ENCODE data around the gene SLC38A8.
A peak's percentile ranks its signal among the peaks of the same experiment; 100 is the strongest.

The SLC38A8 gene

GRCh38 chr16:84062734-84063640 is 20.4 kb upstream of the SLC38A8 start:
- TF ChIP-seq, protein P1, sequence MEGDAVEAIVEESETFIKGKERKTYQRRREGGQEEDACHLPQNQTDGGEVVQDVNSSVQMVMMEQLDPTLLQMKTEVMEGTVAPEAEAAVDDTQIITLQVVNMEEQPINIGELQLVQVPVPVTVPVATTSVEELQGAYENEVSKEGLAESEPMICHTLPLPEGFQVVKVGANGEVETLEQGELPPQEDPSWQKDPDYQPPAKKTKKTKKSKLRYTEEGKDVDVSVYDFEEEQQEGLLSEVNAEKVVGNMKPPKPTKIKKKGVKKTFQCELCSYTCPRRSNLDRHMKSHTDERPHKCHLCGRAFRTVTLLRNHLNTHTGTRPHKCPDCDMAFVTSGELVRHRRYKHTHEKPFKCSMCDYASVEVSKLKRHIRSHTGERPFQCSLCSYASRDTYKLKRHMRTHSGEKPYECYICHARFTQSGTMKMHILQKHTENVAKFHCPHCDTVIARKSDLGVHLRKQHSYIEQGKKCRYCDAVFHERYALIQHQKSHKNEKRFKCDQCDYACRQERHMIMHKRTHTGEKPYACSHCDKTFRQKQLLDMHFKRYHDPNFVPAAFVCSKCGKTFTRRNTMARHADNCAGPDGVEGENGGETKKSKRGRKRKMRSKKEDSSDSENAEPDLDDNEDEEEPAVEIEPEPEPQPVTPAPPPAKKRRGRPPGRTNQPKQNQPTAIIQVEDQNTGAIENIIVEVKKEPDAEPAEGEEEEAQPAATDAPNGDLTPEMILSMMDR (IDR thresholded peaks at IDR 0.05; ENCODE audit: insufficient read depth, low read depth, low read length, missing control alignments) = peak; percentile 84
- no peak overlapping the region for H3K4me3 ChIP-seq (ENCODE audit: low read length)
- peak; percentile 78 for DNase-seq (ENCODE audit: low read depth)

DNA sequence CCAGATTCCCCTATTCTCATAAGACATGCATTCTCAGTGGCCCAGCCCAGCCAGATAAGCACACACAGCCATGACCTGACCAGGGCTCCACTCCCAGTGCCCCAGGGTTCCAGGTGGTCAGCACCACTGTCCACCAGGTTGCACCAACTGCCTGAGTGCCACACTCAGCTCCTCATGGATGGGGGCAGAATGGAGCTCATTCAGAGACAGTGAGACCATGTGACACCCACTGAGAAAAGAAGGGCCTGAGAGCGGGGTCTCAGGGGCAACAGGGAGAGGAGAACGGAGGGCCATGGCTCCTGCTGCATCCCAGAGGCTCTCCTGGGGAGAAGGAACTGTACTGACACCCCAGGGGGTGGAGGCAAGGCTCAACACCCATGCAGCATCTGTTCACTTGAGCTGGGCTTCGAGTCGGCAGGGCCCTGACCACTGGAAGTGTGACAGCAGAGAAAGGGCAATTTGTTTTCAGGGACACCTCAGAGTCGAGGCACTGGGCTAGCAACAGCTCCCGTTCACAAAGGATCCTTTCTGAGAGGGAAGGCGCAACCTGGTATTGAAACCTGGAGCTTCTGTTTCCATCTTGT is 18.7 kb upstream of the SLC38A8 start:
- no peak for DNase-seq (ENCODE audit: low read depth)
- TF ChIP-seq, protein P1 (IDR thresholded peaks at IDR 0.05; ENCODE audit: insufficient read depth, low read depth, low read length, missing control alignments) = no peak
- H3K4me3 ChIP-seq (ENCODE audit: low read length) = no peak overlapping the region

DNA sequence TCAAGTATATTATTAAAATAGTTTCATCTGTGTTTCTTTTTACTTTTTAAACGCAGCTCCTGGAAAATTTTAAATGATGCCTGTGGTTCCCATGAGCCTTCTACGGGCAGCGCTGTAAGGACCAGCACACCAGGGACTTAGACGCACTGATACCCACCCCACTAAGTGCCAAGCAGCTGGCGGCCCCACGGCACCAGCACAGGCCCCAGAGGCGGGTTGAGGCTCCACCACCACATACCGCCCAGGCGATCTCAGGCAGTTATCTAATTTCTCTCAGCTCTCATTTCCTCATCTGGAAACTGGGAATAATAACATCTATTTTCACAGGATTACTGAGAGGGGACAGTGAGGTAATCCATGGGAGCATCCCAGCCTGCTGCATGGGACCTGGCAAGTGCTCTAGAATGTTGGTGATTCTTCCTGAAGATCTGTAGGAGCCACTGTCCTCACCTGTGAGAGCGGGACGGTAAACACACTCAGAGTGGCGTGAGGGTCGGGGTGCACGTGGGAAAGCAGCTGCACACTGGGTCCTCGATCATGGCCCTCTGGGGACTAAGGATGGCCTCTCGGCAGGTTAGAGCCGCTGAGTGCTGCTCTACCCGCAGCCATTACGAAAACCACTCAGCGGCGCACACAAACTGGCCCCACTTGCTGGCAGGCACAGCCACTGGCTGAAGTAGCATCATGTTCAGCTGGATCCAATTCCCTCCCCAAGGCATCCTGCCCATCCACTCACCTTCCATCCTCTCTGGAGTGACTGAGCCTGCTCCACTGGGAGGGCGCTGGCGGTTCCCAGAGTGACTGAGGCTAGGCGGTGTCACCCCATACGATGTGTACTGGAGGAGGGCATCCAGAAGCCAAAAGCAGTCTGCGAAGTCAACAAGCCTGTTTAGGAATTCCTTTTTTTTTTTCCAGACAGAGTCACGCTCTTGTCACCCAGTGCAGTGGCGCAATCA is 17.6 kb upstream of the SLC38A8 start:
- TF ChIP-seq, protein P1 (IDR thresholded peaks at IDR 0.05; ENCODE audit: insufficient read depth, low read depth, low read length, missing control alignments) = no peak
- no peak overlapping the region for H3K4me3 ChIP-seq (ENCODE audit: low read length)
- no peak for DNase-seq (ENCODE audit: low read depth)

GRCh38 chr16:84059111-84059510 is 16.5 kb upstream of the SLC38A8 start:
- TF ChIP-seq, protein P1 (IDR thresholded peaks at IDR 0.05; ENCODE audit: insufficient read depth, low read depth, low read length, missing control alignments) = no peak
- DNase-seq (ENCODE audit: low read depth) = no peak
- H3K4me3 ChIP-seq (ENCODE audit: low read length) = no peak overlapping the region

DNA sequence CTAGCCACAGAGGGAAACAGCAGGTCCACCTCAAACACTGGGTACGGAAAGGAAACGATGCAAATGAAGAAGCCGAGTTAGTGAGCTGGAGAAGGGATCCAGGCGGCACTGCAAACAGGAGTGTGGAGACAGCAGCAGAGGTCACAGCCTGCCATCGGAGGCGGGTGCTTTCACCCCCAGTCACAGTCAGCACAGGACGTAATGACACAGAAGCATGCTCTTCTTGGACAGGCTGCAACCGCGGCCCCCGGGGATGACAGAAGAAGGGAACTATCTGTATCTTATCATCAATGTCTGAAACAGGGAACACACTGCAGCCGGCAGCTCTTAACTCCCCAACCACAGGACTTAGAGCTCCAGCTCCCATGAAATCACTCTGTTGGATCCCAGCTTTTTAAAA is 16.1 kb upstream of the SLC38A8 start:
- TF ChIP-seq, protein P1 (IDR thresholded peaks at IDR 0.05; ENCODE audit: insufficient read depth, low read depth, low read length, missing control alignments) = no peak
- H3K4me3 ChIP-seq (ENCODE audit: low read length) = no peak overlapping the region
- DNase-seq (ENCODE audit: low read depth) = no peak

GRCh38 chr16:84058211-84058610 is 15.6 kb upstream of the SLC38A8 start:
- TF ChIP-seq, protein P1 (IDR thresholded peaks at IDR 0.05; ENCODE audit: insufficient read depth, low read depth, low read length, missing control alignments) = no peak
- no peak for DNase-seq (ENCODE audit: low read depth)
- no peak overlapping the region for H3K4me3 ChIP-seq (ENCODE audit: low read length)
